GM04504 (cell line): ENCODE measurements around the gene HOXC6.
A peak's percentile ranks its signal among the peaks of the same experiment; 100 is the strongest.

Experiments
- DNase-seq: peaks from one replicate; pipeline ENCODE4 v3.0.0-alpha.2; 2012; ENCODE audit warnings: low read depth

Gene HOXC6

GRCh38 chr12:54042970-54043853 lies 15.0 kb downstream of the HOXC6 start:
- DNase-seq: no peak

DNA sequence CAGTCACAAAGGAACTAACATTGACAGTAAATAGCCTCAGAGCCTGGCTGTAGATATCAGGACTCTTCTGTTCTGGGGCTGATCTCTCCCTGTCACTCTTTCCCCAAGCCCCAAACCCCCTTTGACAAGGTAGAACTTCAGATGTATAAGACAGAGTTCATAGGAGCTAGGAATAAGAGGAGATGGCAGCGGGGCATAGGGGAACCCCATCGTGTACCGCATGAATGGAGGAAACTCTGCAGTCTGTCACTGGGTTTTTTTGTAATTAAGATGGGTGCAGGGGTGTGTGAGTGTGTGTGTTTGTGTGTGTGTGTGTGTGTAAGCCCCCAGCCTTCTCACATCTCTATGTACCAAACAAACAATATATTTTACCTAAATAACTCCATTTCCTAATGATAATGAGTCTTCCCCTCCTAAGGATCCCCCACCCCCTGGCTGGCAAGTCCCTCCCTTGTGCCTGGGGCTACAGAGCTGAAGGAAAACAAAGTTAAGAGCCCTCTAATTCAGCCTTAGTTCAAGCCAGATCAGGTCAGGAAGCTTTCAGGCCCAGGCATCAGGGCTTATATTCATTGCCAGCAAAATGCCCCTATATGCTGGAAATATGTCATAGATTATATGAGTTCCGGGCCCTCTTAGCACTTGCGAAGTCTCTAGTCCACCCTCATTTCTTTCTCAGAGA lies 16.3 kb downstream of the HOXC6 start:
- DNase-seq: no peak

DNA sequence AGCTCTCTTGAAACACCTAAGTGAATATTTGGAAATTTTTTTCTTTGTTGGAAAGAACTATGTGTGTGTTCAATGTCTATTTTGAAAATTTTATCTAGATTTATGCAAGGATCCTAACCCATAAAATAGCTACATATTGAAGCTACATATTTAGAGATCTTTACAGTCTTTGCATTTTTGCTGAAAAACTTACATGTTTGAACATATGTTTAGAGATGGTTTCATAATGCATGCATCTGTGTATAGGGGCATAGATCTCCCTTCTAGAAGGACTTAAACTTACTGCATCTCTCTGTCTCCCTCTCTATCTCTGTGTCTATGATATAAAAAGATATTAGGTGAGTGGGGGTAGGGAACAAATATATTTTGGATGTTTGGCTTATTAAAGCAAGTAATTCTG lies 17.2 kb downstream of the HOXC6 start:
- no peak for DNase-seq

- no peak for DNase-seq
These were observed 17.8 kb downstream of the HOXC6 start for GRCh38 chr12:54045868-54046521.

- no peak for DNase-seq
These were observed 18.5 kb downstream of the HOXC6 start for GRCh38 chr12:54046809-54047159.

DNA sequence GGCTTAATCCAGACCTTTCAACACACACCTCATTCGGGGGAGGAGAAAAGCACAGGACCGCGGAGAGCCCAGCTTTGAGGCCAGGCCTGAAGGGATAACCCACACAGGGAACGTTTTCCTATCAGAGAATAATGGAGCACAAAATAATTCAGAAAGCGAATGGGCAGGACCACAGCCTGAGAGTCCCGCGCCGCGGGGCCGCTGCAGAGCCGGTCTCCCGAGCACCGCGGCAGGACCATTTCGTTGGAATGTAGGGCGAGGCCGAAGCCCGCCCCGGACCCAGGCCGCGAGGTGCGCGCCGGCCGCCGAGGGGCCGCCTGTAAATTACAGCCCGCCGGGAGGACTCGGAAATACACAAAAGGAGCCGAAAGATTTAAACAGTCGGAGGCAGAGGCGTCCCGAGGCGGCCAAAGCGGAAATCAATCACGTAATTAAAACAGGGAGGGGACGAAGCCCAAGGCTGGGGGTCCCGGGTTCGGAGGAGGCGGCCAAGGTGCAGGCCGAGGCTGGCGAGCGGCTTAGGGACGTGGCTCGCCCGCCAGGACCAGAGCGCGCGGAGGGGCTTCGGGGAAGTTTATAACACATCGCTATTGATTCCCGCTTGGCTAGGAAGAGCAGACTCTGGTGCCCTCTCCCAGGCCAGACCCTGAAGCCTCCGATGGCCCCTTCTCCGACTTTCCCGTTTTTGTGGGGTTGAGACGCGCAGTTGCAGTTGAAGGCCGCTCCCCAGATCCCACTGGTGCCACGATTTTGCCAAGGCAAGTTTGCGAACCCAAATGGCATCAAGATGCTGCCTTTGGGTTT lies 19.1 kb downstream of the HOXC6 start:
- DNase-seq: no peak

- DNase-seq: no peak
These were observed 19.7 kb downstream of the HOXC6 start for GRCh38 chr12:54047964-54048303.

- no peak for DNase-seq
These were observed 20.3 kb downstream of the HOXC6 start for GRCh38 chr12:54048406-54049093.

- no peak for DNase-seq
These were observed 20.9 kb downstream of the HOXC6 start for GRCh38 chr12:54049108-54049507.

- DNase-seq: no peak
These were observed 22.2 kb downstream of the HOXC6 start for GRCh38 chr12:54050482-54050810.

DNA sequence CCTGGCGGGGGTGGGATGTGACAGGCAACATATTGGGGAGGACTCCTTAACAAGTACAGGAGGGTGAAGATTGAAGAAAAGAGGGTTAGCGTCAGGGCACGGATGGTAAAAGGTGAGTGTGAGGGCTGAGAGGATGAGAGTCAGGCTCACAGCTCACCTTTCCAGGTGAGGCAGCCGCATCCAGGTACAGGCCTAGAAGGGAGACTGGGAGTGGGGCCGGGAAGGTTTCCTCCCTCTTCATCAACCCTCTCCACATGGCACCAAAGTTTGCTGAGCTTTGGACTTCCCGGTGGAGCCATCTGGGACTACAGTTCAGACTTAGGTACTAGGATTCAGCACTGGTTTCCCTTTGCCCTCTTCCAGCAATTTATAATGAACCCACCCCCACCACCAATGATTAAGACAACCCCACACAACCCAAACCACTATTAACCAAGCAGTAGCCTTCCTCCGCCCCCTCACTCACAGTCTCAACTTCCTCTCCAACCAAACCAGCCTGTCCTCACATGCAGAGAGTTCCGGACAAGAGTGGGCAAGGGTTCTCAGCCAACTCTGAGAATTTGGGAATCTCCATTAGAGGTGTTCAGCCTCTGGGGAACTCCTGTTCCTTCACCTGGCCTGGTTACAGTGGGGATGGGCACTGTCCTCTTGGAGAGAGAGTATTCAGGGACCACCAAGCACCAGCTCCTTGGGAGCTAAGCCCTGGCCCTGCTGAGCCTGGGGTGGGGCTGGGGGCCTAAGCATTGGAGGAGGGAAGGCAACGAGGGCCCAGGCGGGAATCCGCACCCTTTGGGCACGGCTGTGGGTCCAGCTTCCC lies 23.0 kb downstream of the HOXC6 start:
- no peak for DNase-seq

GRCh38 chr12:54051874-54052437 lies 23.7 kb downstream of the HOXC6 start:
- peak; percentile 77 for DNase-seq

DNA sequence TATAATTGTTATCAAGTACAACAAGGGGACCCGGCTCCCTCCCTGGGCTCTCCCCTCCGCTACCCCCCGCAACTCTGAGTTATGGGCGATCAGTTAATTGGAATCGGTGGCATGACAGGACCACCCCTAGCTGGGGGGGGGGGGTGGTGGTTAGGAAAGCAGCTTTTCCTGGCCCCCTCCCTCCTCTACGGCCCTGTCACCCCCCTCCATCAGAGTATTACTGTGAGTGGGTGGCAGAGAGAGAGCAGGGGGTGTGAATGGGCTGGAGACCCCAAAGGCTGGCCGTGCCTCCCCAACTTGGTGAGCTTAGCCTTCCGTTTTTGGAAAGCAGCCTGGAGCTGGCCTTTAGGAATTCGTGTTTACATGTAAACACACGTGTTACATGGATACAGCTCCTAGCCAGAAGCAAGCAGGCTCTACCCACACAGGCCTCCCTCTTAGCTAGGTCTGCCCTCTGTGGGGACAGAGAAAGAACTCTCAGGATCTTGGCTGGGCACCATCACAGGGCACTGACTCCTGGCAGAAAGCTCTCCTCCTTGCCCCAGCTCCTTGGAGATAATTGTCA lies 24.3 kb downstream of the HOXC6 start:
- DNase-seq: no peak

DNA sequence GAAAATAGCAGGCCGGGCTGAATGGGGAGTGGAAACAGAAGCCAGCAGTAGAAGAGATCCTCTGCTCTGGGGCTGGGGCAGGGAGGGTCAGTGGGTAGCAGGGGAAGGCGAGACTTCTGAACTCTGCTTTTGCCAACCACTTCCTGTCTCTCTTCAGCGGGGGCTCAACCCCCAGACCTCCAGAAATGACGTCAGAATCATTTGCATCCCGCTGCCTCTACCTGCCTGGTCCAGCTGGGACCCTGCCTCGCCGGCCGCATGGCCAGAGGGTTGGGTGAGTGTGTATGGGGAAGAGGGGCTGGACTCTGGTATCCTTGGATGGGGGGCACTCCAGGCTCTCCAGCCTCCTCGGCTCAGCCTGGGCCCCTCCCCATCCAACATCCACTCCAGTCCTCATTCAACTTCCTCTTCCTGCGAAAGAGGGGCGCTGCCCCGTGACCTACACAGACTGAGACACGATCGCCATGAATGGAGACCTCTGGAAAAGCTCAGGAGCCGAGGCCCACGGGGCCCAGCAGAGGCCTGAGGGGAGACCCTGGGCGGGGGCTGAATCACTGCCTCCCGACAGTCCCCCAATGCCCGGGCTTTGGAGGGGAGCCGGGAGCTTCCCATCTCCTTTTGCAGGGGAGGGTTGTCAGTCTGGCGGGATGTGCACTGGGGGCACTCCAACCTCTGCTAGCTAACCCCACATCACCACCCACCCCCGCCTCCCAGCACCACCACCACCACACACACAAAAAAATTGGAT lies 24.9 kb downstream of the HOXC6 start:
- DNase-seq: no peak

GRCh38 chr12:54053751-54054741 lies 25.8 kb downstream of the HOXC6 start, which contains the start of gene HOXC4:
Gene HOXC4, plus strand, starts transcription at chr12:54053835. Its CDS starts 88 bp downstream, at chr12:54053923.
- DNase-seq: no peak

- no peak for DNase-seq
These were observed 26.5 kb downstream of the HOXC6 start for GRCh38 chr12:54054742-54055194.

DNA sequence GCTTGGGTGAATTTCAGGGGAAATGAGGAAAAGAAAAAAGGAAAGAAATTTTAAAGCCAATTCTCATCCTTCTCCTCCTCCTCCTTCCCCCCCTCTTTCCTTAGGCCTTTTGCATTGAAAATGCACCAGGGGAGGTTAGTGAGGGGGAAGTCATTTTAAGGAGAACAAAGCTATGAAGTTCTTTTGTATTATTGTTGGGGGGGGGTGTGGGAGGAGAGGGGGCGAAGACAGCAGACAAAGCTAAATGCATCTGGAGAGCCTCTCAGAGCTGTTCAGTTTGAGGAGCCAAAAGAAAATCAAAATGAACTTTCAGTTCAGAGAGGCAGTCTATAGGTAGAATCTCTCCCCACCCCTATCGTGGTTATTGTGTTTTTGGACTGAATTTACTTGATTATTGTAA lies 27.3 kb downstream of the HOXC6 start:
- no peak for DNase-seq

DNA sequence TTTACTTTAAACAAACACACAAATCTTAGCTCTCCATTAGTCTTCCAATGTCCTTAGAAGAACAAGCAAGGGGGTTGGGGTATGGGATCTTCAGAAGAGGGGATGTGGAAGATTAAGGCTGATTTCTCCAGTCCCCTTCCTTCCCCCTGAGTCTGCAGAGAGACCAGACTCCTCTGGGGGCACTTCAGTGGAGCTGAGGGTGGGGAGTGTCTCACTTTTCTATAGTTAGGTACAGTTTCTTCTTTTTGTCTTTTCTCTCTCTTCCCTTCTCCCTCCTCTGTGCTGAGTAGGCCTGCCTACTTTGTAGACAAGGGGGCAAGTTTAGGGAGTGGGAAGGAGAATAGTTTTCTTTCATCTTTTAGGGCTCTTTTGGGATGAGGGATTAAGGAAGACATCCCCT lies 27.9 kb downstream of the HOXC6 start:
- DNase-seq: no peak
